NCI-H187 treated with DMSO at 0.1 percent for 48 hours (cell line): ENCODE measurements around the gene ENAH.

Source experiments
- DNase-seq: peaks from one replicate; lab custom pipeline; 2025; lab: John Stamatoyannopoulos, UW

Gene ENAH

DNA sequence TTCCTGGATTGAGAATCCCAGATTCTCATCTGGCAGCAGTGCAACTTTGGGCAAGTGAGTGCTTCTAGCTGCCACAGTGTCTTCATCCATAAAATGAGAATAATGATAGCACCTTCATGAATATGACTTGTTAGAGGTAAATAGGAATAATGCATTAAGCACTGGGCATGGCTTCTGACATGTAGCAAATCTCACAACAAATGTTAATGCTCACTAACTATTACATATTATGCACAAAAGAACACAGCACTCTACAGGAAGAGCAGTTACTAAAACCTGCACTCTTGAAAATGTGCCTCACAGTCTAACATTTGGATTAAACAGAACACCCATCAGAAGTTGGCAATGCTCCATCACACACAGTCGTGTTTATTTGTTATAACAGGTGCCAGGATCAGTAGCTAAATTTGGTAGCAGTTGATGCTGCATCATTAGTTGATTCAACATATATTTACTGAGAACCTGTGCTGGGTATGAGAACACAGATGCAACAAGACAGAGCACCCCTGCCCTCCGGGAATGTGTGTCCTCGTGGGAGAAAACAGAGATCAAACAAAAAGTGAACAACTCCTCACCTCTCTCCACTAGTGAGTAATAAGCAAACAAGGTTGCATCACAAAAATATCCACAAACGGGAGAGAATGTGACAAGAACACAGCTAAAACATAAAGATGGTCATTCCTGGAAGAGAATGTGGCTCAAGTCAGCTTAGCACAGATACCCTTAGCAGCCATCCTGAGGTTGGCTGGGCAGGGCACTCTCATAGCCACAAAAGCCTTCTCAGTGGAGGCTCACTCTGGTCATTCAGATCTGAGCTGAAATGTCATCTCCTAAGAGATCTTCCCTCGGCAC, 198.9 kb downstream of the ENAH start:
- DNase-seq, result no peak

DNA sequence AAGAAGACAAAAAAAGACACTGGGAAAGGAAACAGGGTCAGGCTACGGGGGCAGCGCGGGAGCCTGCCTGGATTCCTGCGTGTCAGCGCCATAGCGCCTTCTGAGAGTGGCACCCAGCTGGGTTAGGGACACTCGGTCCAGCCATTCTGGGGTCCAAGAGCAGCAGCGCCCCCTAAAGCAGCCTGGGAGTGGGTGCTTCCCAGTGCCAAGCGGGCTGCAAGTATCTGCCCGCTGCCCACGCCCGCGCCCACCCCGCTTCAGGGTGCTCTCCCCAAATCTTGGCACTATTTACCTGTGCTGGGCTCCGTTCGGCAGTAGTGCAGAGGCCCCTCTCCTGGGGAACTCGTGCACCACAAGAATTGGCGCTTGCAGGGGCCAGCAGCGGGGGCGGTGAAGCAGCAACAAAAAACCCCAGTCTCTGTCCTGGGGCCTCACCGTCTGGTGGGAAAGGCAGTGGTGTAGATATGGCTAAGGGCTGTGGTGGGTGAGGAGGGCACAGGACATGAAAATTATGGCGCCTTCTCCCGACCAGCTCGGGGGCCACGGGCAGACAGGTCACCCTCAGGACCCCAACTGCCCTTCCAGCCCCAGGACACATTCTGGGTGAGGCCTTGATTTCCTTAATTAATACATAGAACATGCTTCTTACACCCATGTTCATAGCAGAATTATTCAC, 200.9 kb downstream of the ENAH start:
- no peak for DNase-seq

DNA sequence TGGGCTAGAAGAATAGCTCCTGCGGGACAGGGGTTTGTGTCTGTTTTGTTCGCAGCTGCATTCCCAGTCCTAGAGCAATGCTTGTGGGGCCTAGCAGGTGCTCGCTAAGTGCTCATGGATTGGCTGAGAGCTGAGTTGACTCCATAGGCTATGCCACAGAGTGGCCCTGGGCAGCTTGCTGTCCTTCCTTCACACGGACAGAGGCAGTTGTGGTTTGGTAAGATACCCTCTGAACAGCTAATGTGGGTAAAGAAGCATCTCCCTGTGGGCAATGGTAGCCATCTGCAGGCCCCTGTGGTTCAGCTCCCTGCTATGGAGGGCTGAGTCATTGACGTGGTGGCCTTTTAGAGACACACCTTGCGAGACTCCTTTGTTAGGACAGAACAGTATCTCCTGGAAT, 201.6 kb downstream of the ENAH start:
- DNase-seq, result no peak

DNA sequence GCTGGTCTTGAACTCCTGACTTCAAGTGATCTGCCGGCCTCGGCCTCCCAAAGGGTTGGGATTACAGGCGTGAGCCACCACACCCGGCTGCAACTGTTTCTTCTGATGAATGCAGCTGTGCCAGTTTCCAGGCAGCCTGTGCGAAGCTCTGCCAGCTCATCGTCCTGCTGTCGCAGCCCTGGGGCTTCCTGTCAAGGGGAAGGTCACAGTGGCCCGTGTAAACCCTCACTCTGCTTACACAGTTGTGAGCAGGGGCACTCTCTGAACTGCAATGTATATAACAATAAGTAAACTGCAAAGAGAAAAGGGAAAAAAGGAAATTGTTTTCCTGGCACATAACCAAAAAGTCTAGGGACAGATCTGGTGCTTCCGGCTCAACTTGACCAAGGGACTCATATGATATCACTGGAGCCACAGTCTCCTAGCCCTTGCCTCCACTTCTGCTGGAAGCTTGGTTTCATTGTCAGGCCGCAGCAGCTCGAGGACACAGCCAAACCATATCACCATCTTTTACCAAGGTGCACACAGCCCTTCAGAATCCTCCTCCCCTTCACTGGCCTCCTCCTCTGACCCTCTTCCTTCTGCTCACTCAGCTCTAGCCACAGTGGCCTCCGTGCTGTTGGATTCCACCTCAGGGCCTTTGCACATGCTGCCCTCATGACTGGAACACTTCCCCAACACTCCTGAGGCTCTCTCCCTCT, 202.3 kb downstream of the ENAH start:
- no peak for DNase-seq

DNA sequence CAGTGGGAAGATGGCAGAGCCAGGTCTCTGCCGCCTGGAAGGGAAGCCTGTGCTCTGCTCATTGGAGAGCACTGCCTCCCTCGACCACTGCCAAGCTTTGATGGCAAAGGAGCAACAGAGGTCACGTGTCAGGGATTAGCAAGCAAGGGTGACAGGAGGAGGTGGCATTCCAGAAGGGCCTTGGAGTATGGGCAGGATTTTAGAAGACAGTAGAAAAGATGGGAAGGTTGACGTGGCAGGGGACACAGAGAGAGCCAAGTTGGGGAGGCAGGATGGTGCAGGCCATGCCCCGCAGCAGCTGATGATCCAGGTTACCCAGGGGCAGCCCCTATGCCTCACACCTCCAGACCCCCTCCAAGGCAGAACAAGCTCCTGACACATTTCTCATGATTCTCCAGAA, 203.1 kb downstream of the ENAH start:
- no peak for DNase-seq

DNA sequence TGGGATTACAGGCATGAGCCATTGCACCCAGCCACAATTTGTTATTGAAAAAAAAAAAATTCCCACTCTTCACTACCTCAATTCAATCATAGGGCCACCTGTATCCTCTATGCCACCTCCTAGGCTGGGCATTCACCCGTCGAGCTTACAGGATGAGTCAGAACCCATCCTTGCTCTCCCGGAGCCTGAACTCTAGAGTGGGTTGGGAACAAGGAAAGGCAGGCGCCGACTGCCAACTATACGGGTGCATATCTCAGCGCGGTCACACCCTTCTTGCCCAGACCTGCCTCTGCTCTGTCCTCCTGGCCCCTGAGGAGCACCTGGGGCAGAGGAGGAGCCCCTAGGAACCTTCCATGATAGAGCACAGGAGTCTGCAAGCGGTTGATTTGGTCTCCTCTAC, 203.7 kb downstream of the ENAH start:
- DNase-seq, result no peak

DNA sequence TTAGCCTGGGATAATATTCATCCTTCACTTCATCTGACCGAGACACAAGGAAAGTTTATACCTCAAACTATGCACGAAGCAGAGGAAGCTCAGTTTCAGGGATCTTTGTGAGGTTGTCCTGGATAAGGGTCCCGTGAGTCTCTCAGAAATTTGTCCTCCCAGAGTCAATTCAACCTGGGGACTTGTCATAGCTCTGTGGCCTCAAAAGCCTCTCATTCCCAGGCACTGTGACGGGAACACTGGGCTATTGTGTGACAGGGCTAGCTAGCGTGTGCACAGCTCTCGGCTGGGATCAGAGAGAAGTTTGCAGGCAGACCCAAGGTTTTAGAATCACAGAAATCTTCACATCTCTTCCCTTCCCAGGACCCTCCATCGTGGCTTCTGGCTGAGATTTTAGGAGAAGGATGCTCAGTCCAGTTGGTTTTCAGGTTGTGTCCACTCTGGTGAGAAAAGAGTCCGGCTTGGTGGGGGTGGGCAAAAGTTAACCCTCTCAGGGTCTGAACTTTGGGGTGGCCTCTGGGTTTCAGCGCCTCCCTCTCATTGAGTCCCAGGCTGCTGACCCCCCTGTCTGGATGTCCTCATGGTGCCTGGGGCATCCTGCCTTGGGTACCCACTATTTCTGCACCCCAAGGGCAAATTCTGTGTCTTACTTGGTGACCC, 204.6 kb downstream of the ENAH start:
- DNase-seq, result no peak

DNA sequence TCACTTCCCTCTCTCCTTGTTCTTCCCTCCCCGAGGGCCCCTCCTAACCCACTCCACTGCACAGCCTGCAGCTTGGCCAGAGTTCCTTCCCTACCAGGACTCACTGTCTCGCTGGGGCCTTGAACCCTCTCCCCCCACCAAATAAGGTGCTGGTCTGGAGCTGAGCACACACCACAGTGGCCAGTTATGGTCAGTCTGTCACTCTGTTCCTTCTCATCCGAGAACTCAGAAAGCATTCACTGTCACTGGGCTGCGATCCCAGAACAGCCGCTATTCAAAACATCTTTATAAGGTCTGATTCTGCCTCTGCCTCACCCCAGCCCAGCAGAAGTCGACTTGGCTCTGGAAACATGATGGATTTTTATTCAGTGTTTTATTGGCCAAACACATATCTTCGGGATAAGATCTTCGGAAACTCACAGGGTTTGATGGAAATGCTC, 205.3 kb downstream of the ENAH start:
- DNase-seq, result no peak

DNA sequence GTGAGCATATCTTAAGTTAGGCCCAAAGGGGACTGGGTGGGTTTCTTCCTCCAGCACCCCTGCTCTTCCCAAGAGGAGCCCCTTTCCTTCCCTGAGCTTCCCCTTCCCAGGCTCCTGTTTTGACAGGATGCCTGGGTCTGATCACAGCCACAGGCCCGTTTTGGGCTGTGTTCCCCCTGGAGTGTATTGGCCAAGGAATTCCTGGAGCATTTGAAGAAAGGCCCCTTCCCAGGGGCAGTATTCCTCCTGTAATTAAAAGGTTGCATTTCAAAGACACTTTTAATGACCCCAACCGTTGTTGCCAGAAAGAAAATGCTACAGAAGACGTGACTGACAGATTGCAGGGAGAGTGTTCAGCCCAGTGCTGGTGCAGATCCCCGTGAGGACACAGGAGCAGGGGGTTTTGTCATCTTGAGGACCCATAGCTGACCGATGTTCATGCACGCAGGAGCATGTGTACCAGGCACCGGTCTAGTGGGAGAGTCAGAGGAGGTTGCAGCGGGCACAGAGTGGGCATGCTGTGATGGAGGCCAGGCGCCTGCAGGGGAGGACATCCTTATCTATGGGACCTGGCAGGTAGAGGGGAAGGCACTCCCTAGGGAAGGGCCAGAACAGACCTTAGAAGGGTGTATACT, 205.8 kb downstream of the ENAH start:
- DNase-seq, result no peak

DNA sequence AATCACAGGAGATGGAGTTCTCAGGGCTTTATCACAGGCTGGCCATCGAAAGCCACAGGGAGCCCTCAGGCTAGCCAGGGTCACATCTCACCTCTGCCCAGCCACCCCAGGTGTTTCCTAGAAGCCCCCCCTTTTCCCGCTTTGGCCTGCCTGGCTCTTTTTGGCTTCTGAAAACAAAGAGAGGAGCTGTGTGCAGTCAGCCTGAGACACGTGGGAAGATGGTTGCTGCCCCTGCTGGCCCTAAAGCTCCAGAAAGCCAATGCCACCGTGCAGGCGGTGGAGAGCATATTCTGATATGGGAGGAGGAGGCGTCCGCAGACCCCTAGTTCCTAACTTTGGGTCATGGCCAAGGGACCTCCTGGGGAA, 206.3 kb downstream of the ENAH start:
- no peak for DNase-seq

DNA sequence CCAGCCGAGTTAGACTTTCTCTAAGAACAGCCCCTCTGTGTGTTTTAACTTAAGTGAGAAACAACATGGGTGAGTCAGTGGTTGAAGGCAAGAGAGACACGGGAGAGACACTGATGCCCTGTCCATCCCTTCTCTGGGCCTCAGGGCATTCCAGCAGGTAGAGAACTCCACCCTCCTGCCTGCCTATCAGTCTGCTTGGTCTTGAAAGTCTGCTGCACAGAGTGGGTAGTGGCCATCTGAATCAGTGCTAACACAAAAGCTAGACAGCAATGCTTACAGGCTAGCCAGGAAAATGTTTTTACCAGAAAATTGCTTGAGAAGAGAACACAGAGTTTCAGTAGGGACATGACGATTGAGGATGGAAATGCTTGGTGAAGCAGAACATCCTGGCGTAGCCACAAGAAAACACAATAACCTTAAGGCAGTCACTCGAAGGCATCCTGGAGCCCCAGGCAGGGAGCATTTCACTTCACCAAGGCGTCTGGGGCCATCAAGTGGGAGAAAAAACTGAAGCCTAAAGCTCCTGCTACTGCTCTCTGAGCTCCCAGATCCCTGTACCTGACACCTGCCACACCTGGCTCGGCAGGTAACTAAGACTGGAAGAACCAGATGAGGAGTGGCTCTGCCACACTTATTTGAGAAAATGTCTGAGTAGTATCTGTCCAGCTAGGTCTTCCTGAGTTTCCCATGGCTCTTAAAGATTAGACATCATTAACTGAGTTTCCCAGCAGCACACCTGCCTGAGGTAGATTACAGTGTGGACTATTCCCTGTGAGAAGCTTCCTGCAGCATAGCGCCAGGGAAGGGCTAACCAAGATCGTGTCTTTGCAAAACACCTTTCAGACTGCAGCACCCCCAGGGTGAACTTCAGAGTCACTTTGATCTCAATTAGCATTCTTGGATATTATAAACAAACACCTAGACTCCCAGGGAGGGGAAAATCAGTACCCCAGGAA, 207.0 kb downstream of the ENAH start:
- DNase-seq, result no peak

DNA sequence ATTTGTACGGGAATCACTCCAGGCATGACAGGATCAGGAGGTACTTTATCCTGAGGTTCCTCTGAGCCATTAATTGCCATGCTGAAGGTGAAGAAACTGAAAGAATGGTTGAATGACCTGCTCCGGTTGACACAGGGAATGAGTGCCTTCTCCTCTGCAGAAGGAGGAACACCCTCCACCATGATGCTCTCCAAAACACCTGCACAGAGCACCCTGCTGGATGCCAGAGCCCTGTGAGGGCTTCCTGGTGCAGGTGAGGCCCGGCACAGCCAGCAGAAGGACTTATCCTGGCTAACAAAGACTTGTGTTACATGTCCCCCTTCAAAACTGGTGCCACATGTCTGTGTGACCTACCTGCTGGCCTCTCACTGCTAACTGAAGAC, 210.8 kb downstream of the ENAH start:
- no peak for DNase-seq

DNA sequence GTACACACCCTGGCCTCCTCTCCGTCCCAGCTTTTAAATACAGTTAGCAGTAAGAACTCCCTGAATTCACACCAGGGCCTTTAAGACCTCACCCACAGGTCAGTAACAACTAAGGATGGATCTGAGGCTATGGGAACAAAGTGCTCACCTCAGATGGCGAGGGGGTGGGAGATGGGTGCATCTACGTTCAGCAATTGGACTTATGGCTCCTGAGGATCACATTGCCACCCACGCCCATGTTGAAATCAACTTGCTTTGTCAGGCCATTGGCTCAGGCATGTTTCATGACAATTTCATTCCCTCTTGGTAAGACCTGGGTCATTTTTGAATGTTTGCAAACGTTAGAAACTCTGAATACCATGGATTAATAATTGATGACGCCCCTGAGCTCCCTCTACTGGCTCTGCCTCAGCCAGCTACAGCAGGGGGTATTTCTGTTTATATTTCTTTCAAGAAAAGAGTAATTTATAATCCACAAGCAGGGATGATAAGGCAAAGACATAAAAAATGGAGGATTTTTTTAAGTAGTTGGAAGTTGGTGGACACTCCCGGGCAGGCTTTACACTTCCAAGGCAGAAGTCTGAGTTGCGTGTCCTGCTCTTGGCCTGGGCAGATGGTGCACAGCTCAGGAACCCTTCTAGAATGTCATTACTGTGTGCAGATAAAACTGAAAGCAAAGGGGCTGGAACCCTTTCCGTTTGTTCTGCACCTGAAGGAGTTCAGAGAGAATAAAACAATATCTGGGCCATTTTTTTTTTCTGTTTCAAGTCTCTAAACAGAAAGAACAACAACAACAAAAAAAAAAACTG, 211.4 kb downstream of the ENAH start:
- DNase-seq, result no peak

DNA sequence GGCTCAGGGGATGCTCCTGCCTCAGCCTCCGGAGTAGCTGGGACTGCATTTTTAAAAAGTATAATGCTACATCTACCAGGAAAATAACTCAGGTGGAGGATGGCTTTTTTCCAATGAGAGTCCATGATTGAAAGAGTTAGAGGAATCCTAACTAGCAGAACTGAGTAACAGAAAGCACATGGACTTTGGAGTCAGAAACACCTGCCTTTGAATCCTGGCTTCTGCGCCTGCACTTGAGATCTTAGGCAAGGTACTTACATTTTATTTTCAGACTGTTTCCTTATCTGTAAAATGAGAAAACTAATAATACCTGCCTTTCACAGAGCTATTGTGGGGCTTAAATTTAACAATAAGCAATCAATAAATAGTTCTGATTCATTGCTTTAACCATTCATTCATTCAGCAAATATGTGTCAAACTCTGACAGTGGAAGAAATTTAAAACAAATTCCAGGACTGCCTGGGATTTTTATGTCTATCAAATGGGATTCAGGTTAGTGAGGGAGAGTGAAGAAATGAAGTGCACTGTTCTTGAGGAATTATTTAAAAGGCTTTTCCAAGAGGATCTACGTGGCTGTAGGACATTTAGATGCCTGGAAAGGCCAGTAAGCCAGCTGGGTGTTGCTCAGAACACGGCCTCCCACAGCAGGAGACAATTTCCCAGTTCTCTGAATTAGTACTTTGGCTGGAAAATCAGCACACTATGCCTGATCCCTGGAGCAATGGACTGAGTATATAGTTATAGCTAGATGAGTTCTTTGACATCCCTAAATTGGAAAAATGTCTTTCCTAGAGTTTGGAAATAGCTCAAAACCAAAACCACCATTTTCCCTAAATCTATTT, 212.3 kb downstream of the ENAH start:
- DNase-seq, result no peak

DNA sequence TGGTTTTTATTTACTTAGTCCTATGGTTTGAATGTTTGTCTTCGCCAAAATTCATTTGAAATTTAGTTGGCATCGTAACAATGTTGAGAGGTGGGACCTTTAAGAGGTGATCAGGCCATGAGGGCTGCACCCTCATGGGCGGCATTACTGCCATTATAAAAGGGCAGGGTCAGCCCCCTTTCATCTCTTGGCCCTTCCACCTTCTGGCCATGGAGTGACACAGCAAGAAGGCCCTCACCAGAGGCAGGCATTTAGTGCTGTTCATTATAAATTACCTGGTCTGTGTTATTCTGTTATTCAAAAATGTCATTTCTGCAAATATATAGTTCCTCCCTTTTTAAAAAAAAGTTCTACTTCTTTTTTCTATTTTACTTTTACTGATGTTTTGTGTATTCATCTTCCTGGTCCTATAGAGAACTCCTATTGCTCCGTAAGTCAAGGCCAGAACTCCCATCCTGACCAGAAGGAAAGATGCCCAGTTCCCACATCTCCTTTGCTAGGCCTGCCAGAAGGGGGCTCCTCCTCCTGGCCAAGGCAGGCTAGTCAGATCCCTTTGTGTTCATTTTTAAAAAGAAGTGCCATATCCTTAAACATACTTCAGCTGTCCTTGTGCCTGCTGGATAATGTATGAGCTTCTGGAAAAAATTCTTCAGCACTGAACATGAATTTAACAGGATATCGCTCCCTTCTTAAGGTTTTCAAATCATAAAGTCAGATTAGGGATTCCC, 215.0 kb downstream of the ENAH start:
- no peak for DNase-seq
